Cardiac fibroblast (primary cell): ENCODE measurements around the gene ATP6V0B.

Experiments
- DNase-seq, 2 donors: peaks; one replicate each; pipeline versions ENCODE4 v3.0.0 to v3.0.0-alpha.2; 2010; ENCODE audit warnings: low read depth in 2 of 2
- H3K4me3 ChIP-seq, 2 donors: replicated peaks in 1 of 2; 1 replicate in 1 of 2; 2 replicates in 1 of 2; pipeline ENCODE4 v1.5.1; 2011; ENCODE audit warnings: low read depth in 2 of 2, low read length in 2 of 2, mild to moderate bottlenecking in 2 of 2, moderate library complexity in 1 of 2
- CTCF ChIP-seq: IDR thresholded peaks from one replicate; pipeline ENCODE4 v1.5.1; 2011; ENCODE audit warnings: low read depth, mild to moderate bottlenecking, low read length, inconsistent platforms

The ATP6V0B gene

GRCh38 chr1:44020464-44020863 lies 45.7 kb downstream of the ATP6V0B start:
- H3K4me3 ChIP-seq = no peak overlapping the region
- TF ChIP-seq CTCF = no peak
- no peak for DNase-seq

- TF ChIP-seq CTCF = no peak
- no peak for DNase-seq
Observed at GRCh38 chr1:44021156-44021555, 46.4 kb downstream of the ATP6V0B start.

GRCh38 chr1:44021581-44022321 lies 47.0 kb downstream of the ATP6V0B start:
- H3K4me3 ChIP-seq = no peak overlapping the region
- DNase-seq = no peak
- TF ChIP-seq CTCF = peak; percentile 12

More at GRCh38 chr1:44021156-44021555, 46.4 kb downstream of the ATP6V0B start:
- no peak overlapping the region for H3K4me3 ChIP-seq

GRCh38 chr1:44024031-44024902 lies 49.5 kb downstream of the ATP6V0B start:
- TF ChIP-seq CTCF = no peak
- DNase-seq = no peak
- no peak overlapping the region for H3K4me3 ChIP-seq

- DNase-seq = peak in 1 of 2 donors; percentile 35
- no peak for TF ChIP-seq CTCF
- H3K4me3 ChIP-seq = no peak overlapping the region
Observed at GRCh38 chr1:44024903-44025525, 50.3 kb downstream of the ATP6V0B start.

- TF ChIP-seq CTCF = no peak
- DNase-seq = no peak
- no peak overlapping the region for H3K4me3 ChIP-seq
Observed at GRCh38 chr1:44025816-44026215, 51.1 kb downstream of the ATP6V0B start.
